T-cell (primary cell): ENCODE data around the gene CAMK2A. TPM values are rescaled to one million over a fixed set of nuclear protein-coding genes. Genes with fewer than 3 reads are reported as not detected.

Experiments
- ATAC-seq, 4 experiments: fragments of 200-7000 bp in 3 of 4; fragments of 150-1000 bp in 1 of 4; cut with Tn5 transposase; replicated peaks in 1 of 4; 1 replicate in 3 of 4; 2 replicates in 1 of 4; pipeline ENCODE4 v1.10.0; 2021; ENCODE audit warnings: moderate library complexity in 3 of 4, mild to moderate bottlenecking in 2 of 4, moderate number of reproducible peaks in 1 of 4
- CTCF ChIA-PET, 2 donors: fragments of 300-600 bp; sonication (Branson Sonifier 250); formaldehyde crosslinking; loops; one replicate each; lab custom pipeline; 2022; ENCODE audit warnings: antibody characterized with exemption in 2 of 2; lab: Charles Lee
- POLR2A ChIA-PET, 2 donors: fragments of 300-600 bp; sonication (Branson Sonifier 250); formaldehyde crosslinking; loops; one replicate each; lab custom pipeline; 2022; ENCODE audit warnings: antibody characterized with exemption in 2 of 2; lab: Charles Lee
- DNase-seq, 35 experiments: peaks; one replicate each; pipeline versions ENCODE4 v3.0.0 to v3.0.0-alpha.2; 2013 to 2023
- H3K27ac ChIP-seq: one replicate; pipeline ENCODE4 v1.5.1; 2013; ENCODE audit warnings: low read length
- H3K27me3 ChIP-seq, 2 experiments: replicated peaks in 1 of 2; 1 replicate in 1 of 2; 2 replicates in 1 of 2; pipeline versions ENCODE4 v1.6.1 to v1.7.0; 2013; ENCODE audit warnings: low read length in 1 of 2, mixed read lengths in 1 of 2; ENCODE audit not compliant: control insufficient read depth in 2 of 2, insufficient read depth in 2 of 2; ENCODE audit errors: extremely low read depth in 1 of 2
- H3K36me3 ChIP-seq, 2 donors: 1 replicate in 1 of 2; 2 replicates in 1 of 2; pipeline versions ENCODE4 v1.6.1 to v1.7.0; 2013; ENCODE audit warnings: low read length in 1 of 2; ENCODE audit not compliant: control insufficient read depth in 2 of 2, insufficient read depth in 1 of 2; ENCODE audit errors: extremely low read depth in 1 of 2
- H3K4me1 ChIP-seq, 2 experiments: 1 replicate in 1 of 2; 2 replicates in 1 of 2; pipeline versions ENCODE4 v1.6.1 to v1.7.0; 2013; ENCODE audit warnings: low read length in 2 of 2, mixed read lengths in 1 of 2; ENCODE audit not compliant: insufficient read depth in 2 of 2, control insufficient read depth in 1 of 2; ENCODE audit errors: extremely low read depth in 1 of 2
- H3K4me3 ChIP-seq, 2 donors: 1 replicate in 1 of 2; 2 replicates in 1 of 2; pipeline versions ENCODE4 v1.5.1 to v1.7.0; 2013; ENCODE audit warnings: mild to moderate bottlenecking in 2 of 2, low read length in 1 of 2, moderate library complexity in 1 of 2; ENCODE audit not compliant: control insufficient read depth in 1 of 2; ENCODE audit errors: extremely low read depth in 1 of 2
- H3K9me3 ChIP-seq: 2 replicates; pipeline ENCODE4 v1.7.0; 2013
- H3K27ac Mint-ChIP-seq, 2 donors: one replicate each; pipeline ENCODE4 v1.8.0; 2020 to 2021; ENCODE audit warnings: mild to moderate bottlenecking in 2 of 2, mixed read lengths in 2 of 2
- H3K27me3 Mint-ChIP-seq, 2 donors: one replicate each; pipeline ENCODE4 v1.8.0; 2021 to 2022; ENCODE audit warnings: mixed read lengths in 2 of 2
- H3K36me3 Mint-ChIP-seq: one replicate; pipeline ENCODE4 v1.8.0; 2021; ENCODE audit warnings: mixed read lengths
- H3K4me1 Mint-ChIP-seq, 3 donors: one replicate each; pipeline ENCODE4 v1.8.0; 2020 to 2022; ENCODE audit warnings: mixed read lengths in 3 of 3, mild to moderate bottlenecking in 1 of 3
- H3K4me3 Mint-ChIP-seq, 3 donors: one replicate each; pipeline ENCODE4 v1.8.0; 2020 to 2022; ENCODE audit warnings: mild to moderate bottlenecking in 3 of 3, mixed read lengths in 3 of 3, moderate library complexity in 3 of 3
- H3K9me3 Mint-ChIP-seq, 3 donors: one replicate each; pipeline ENCODE4 v1.8.0; 2020 to 2022; ENCODE audit warnings: mixed read lengths in 3 of 3
- WGBS: methylation state at CpG from one replicate; pipeline ENCODE4 v1.1.5; 2013; ENCODE audit warnings: missing lambda C conversion rate; ENCODE audit not compliant: insufficient coverage; 5-methylcytosine and 5-hydroxymethylcytosine counted together
- total RNA-seq, 35 experiments: library from RNA in 6 of 35; stranded (reverse) in 6 of 35; fragments of 120-200 nt in 1 of 35; gene quantifications; one replicate each; pipeline versions ENCODE4 v1.2.1 to v1.2.4 and lab custom pipeline; 2013 to 2026

The CAMK2A gene
- total RNA-seq, 5 donors from 2014 or later (not counting 1 experiment from before 2014, with no cell fraction given), result not detected

DNA sequence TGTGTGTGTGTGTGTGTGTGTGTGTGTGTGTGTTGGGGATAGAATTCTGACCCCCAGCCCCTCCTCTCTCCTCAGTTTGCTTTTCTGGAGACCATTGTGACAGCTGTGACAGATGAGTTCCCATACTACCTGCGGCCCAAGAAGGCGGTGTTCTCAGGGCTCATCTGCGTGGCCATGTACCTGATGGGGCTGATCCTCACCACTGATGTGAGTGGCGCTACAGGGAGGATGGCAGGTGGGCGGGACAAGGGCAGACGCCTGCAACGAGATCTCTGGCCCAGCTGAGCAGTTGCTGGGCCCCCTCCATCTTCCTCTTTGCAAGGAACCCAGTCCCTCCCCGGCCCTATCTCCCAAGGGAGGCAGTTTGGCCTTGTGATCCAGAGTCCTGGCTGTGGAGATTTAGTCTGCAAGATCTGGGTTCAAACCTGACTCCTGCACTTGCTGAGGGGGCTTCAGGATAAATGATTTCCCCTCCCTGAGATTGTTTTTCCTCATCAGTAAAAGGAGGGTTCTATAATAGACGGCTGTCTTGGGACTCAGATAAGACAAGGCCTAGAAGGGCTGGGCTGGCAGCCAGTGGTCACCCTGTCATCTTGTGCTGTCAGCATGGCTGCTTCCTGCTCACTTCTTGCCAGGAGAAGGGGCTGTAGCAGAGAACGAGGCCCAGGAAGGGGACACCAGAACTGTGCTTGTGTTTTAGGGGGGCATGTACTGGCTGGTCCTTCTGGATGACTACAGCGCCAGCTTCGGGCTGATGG, 85.6 kb downstream of the CAMK2A start:
- peaks cover 0 to 20% of the 10 kb centered on the region in 2 experiments for H3K4me1 ChIP-seq
- Mint-ChIP-seq H3K27me3 (peaks cover 21 to 22% of the 10 kb centered on the region in 2 donors), H3K4me1 (peaks cover 10 to 14% (median 11%) of the 10 kb centered on the region in 3 donors), H3K9me3 (no peaks in the 10 kb centered on the region), H3K36me3 (no peaks in the 10 kb centered on the region), H3K4me3 (no peak overlapping the region), H3K27ac (no peak overlapping the region)
- H3K9me3 ChIP-seq, result no peaks in the 10 kb centered on the region
- no peak for ATAC-seq
- 85% methylated on average over 12 of the region's 12 CpGs for WGBS
- no peak overlapping the region for H3K4me3 ChIP-seq
- H3K36me3 ChIP-seq, result no peaks in the 10 kb centered on the region
- POLR2A ChIA-PET, result no interaction called here
- peaks cover 0 to 52% of the 10 kb centered on the region in 2 experiments for H3K27me3 ChIP-seq
- DNase-seq, result no peak
- H3K27ac ChIP-seq, result no peak overlapping the region
- CTCF ChIA-PET, result no interaction called here

- H3K4me3 ChIP-seq, result no peak overlapping the region
- no peaks in the 10 kb centered on the region for H3K9me3 ChIP-seq
- ChIA-PET CTCF (no interaction called here), POLR2A (no interaction called here)
- 88% methylated on average over 10 of the region's 10 CpGs for WGBS
- Mint-ChIP-seq H3K27me3 (peaks cover 11 to 15% of the 10 kb centered on the region in 2 donors), H3K27ac (no peak overlapping the region), H3K9me3 (no peaks in the 10 kb centered on the region), H3K4me1 (no peaks in the 10 kb centered on the region), H3K36me3 (no peaks in the 10 kb centered on the region), H3K4me3 (no peak overlapping the region)
- H3K27ac ChIP-seq, result no peak overlapping the region
- peaks cover 0 to 9% of the 10 kb centered on the region in 2 experiments for H3K4me1 ChIP-seq
- H3K36me3 ChIP-seq, result no peaks in the 10 kb centered on the region
- peaks cover 0 to 40% of the 10 kb centered on the region in 2 experiments for H3K27me3 ChIP-seq
- ATAC-seq (no peak), DNase-seq (no peak)
Observed at GRCh38 chr5:150202501-150202900, 87.1 kb downstream of the CAMK2A start.

DNA sequence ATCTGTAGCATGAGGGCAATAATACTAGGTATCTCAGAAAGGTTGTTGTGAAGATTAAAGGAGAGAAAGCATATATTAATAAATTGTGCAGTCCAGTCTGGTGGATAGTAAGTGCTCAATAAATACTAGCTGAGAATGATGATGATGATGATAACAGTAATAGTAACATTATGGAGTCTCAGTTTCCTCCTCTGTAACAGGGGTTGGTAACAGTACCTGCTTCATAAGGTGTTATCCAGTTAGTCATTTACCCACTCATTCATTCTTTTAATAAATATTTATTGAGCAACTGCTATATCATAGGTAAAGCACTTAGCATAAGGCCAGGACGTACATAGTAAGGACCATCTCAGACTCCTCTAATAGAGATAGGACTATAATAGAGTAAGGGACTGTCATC, 92.1 kb downstream of the CAMK2A start:
- Mint-ChIP-seq H3K27me3 (peaks cover 19 to 33% of the 10 kb centered on the region in 2 donors), H3K27ac (no peak overlapping the region), H3K4me1 (no peaks in the 10 kb centered on the region), H3K36me3 (no peaks in the 10 kb centered on the region), H3K9me3 (no peaks in the 10 kb centered on the region), H3K4me3 (no peak overlapping the region)
- H3K4me1 ChIP-seq, result no peaks in the 10 kb centered on the region
- CTCF ChIA-PET, result no interaction called here
- no peak overlapping the region for H3K4me3 ChIP-seq
- H3K9me3 ChIP-seq, result no peaks in the 10 kb centered on the region
- H3K27ac ChIP-seq, result no peak overlapping the region
- DNase-seq (no peak), ATAC-seq (no peak)
- WGBS, result no CpG with 5 or more reads among the region's 1 CpG
- peaks cover 0 to 39% of the 10 kb centered on the region in 2 experiments for H3K27me3 ChIP-seq
- no peaks in the 10 kb centered on the region for H3K36me3 ChIP-seq
- POLR2A ChIA-PET, result interaction anchor here in 1 of 2 donors (0.6 kb wide), 1 partner anchor 1522 kb away, joined by 3 read pairs; no protein-coding TSS in a partner anchor

GRCh38 chr5:150196986-150197385, 92.6 kb downstream of the CAMK2A start:
- ChIA-PET POLR2A (no interaction called here), CTCF (interaction anchor here in 1 of 2 donors (0.5 kb wide), 1 partner anchor 240 kb away, joined by 5 read pairs; no protein-coding TSS in a partner anchor)
- Histone ChIP-seq H3K36me3 (no peaks in the 10 kb centered on the region), H3K27me3 (peaks cover 0 to 42% of the 10 kb centered on the region in 2 experiments), H3K4me1 (no peaks in the 10 kb centered on the region), H3K27ac (no peak overlapping the region), H3K4me3 (no peak overlapping the region), H3K9me3 (no peaks in the 10 kb centered on the region)
- Mint-ChIP-seq H3K36me3 (no peaks in the 10 kb centered on the region), H3K9me3 (no peaks in the 10 kb centered on the region), H3K4me1 (no peaks in the 10 kb centered on the region), H3K27me3 (peaks cover 19 to 38% of the 10 kb centered on the region in 2 donors), H3K4me3 (no peak overlapping the region), H3K27ac (no peak overlapping the region)
- DNase-seq, result no peak
- ATAC-seq, result no peak
- WGBS, result 90% methylated on average over 13 of the region's 16 CpGs

- no peaks in the 10 kb centered on the region for H3K9me3 ChIP-seq
- Mint-ChIP-seq H3K27ac (no peak overlapping the region), H3K27me3 (peaks cover 23 to 43% of the 10 kb centered on the region in 2 donors), H3K36me3 (no peaks in the 10 kb centered on the region), H3K4me1 (no peaks in the 10 kb centered on the region), H3K9me3 (no peaks in the 10 kb centered on the region), H3K4me3 (no peak overlapping the region)
- no peaks in the 10 kb centered on the region for H3K4me1 ChIP-seq
- no CpG with 5 or more reads among the region's 5 CpGs for WGBS
- ChIA-PET POLR2A (no interaction called here), CTCF (no interaction called here)
- DNase-seq (no peak), ATAC-seq (no peak)
- H3K4me3 ChIP-seq, result no peak overlapping the region
- no peaks in the 10 kb centered on the region for H3K36me3 ChIP-seq
- peaks cover 0 to 46% of the 10 kb centered on the region in 2 experiments for H3K27me3 ChIP-seq
- no peak overlapping the region for H3K27ac ChIP-seq
Observed at GRCh38 chr5:150196514-150196913, 93.1 kb downstream of the CAMK2A start.

GRCh38 chr5:150195736-150196485, 93.7 kb downstream of the CAMK2A start:
- H3K36me3 Mint-ChIP-seq, result no peaks in the 10 kb centered on the region
- Histone ChIP-seq H3K4me3 (no peak overlapping the region), H3K9me3 (no peaks in the 10 kb centered on the region), H3K27me3 (peaks cover 3 to 49% of the 10 kb centered on the region in 2 experiments), H3K27ac (no peak overlapping the region), H3K36me3 (no peaks in the 10 kb centered on the region), H3K4me1 (no peaks in the 10 kb centered on the region)
- H3K4me1 Mint-ChIP-seq, result no peaks in the 10 kb centered on the region
- no peak overlapping the region for H3K4me3 Mint-ChIP-seq
- no peak overlapping the region for H3K27ac Mint-ChIP-seq
- peaks cover 26 to 49% of the 10 kb centered on the region in 2 donors for H3K27me3 Mint-ChIP-seq
- WGBS, result 60% methylated on average over 1 of the region's 9 CpGs
- ChIA-PET POLR2A (no interaction called here), CTCF (no interaction called here)
- DNase-seq, result no peak
- no peaks in the 10 kb centered on the region for H3K9me3 Mint-ChIP-seq
- no peak for ATAC-seq
